ENCODE results near the gene TMEM19.
"Not testable (repeated sequence)": the region's sequence is repeated elsewhere in the genome, so short reads cannot be mapped to it uniquely, and the experiment has no call there.

TMEM19 gene

GRCh38 chr12:71665090-71665463 lies 20.8 kb upstream of the TMEM19 start:
- no peak for DNase-seq (ENCODE audit: low read depth in 2 of 2)

GRCh38 chr12:71666259-71666658 lies 19.6 kb upstream of the TMEM19 start:
- DNase-seq (ENCODE audit: low read depth in 2 of 2), result no peak

GRCh38 chr12:71671311-71671710 lies 14.6 kb upstream of the TMEM19 start:
- no peak for DNase-seq (ENCODE audit: low read depth in 2 of 2)

- DNase-seq (ENCODE audit: low read depth in 2 of 2), result no peak
Observed at GRCh38 chr12:71671816-71672215, 14.1 kb upstream of the TMEM19 start.

- no peak for DNase-seq (ENCODE audit: low read depth in 2 of 2)
Observed at GRCh38 chr12:71682466-71682865, 3.4 kb upstream of the TMEM19 start.

- no peak for DNase-seq (ENCODE audit: low read depth in 2 of 2)
Observed at GRCh38 chr12:71683633-71684032, 2.2 kb upstream of the TMEM19 start.

- no peak for DNase-seq (ENCODE audit: low read depth in 2 of 2)
Observed at GRCh38 chr12:71684081-71684480, 1.8 kb upstream of the TMEM19 start.

GRCh38 chr12:71685312-71685906 lies 473 bp upstream of the TMEM19 start:
- no peak for DNase-seq (ENCODE audit: low read depth in 2 of 2)

- no peak for DNase-seq (ENCODE audit: low read depth in 2 of 2)
Observed at GRCh38 chr12:71686658-71687025, 760 bp downstream of the TMEM19 start.

GRCh38 chr12:71687172-71687571 lies 1.3 kb downstream of the TMEM19 start:
- not testable (repeated sequence) for DNase-seq (ENCODE audit: low read depth in 2 of 2)

- no peak for DNase-seq (ENCODE audit: low read depth in 2 of 2)
Observed at GRCh38 chr12:71688961-71689570, 3.2 kb downstream of the TMEM19 start.

- no peak for DNase-seq (ENCODE audit: low read depth in 2 of 2)
Observed at GRCh38 chr12:71691504-71692129, 5.7 kb downstream of the TMEM19 start.

GRCh38 chr12:71693126-71693525 lies 7.2 kb downstream of the TMEM19 start:
- DNase-seq (ENCODE audit: low read depth in 2 of 2), result no peak

GRCh38 chr12:71693651-71694050 lies 7.8 kb downstream of the TMEM19 start:
- DNase-seq (ENCODE audit: low read depth in 2 of 2), result not testable (repeated sequence)

- DNase-seq (ENCODE audit: low read depth in 2 of 2), result no peak
Observed at GRCh38 chr12:71694099-71694820, 8.4 kb downstream of the TMEM19 start.

- no peak for DNase-seq (ENCODE audit: low read depth in 2 of 2)
Observed at GRCh38 chr12:71695782-71696181, 9.9 kb downstream of the TMEM19 start.

GRCh38 chr12:71702181-71702580 lies 16.3 kb downstream of the TMEM19 start:
- not testable (repeated sequence) for DNase-seq (ENCODE audit: low read depth in 2 of 2)

GRCh38 chr12:71702590-71702989 lies 16.7 kb downstream of the TMEM19 start:
- no peak for DNase-seq (ENCODE audit: low read depth in 2 of 2)

GRCh38 chr12:71703206-71703605 lies 17.3 kb downstream of the TMEM19 start:
- DNase-seq (ENCODE audit: low read depth in 2 of 2), result no peak

- no peak for DNase-seq (ENCODE audit: low read depth in 2 of 2)
Observed at GRCh38 chr12:71704920-71705319, 19.0 kb downstream of the TMEM19 start.

GRCh38 chr12:71708658-71709057 lies 22.8 kb downstream of the TMEM19 start:
- no peak for DNase-seq (ENCODE audit: low read depth in 2 of 2)

GRCh38 chr12:71710276-71711125 lies 24.6 kb downstream of the TMEM19 start:
- DNase-seq (ENCODE audit: low read depth in 2 of 2), result no peak
